Neuron (in vitro differentiated cells): ENCODE results near the gene KCNH2.

Source experiments
- H2AFZ ChIP-seq: one replicate; pipeline ENCODE4 v1.6.1; 2013; ENCODE audit warnings: low read depth, mild to moderate bottlenecking, inconsistent platforms, low read length, moderate library complexity
- H3K27me3 ChIP-seq: one replicate; pipeline ENCODE4 v1.6.1; 2013; ENCODE audit warnings: low read length; ENCODE audit not compliant: insufficient read depth
- H3K36me3 ChIP-seq: one replicate; pipeline ENCODE4 v1.6.1; 2013; ENCODE audit warnings: low read length; ENCODE audit not compliant: insufficient read depth
- H3K4me1 ChIP-seq: one replicate; pipeline ENCODE4 v1.6.1; 2013; ENCODE audit warnings: low read length; ENCODE audit not compliant: insufficient read depth
- H3K4me3 ChIP-seq: 2 replicates; pipeline ENCODE4 v1.5.1; 2013; ENCODE audit warnings: mild to moderate bottlenecking, low read length, moderate library complexity
- H3K9me3 ChIP-seq: one replicate; pipeline ENCODE4 v1.6.1; 2013; ENCODE audit warnings: low read length

Gene KCNH2

GRCh38 chr7:150972023-150972468 lies 6.1 kb downstream of the KCNH2 start:
- Histone ChIP-seq H2AFZ (no peak overlapping the region), H3K4me1 (peaks cover 43% of the 10 kb centered on the region), H3K9me3 (no peaks in the 10 kb centered on the region), H3K4me3 (no peak overlapping the region), H3K27me3 (no peaks in the 10 kb centered on the region), H3K36me3 (no peaks in the 10 kb centered on the region)

DNA sequence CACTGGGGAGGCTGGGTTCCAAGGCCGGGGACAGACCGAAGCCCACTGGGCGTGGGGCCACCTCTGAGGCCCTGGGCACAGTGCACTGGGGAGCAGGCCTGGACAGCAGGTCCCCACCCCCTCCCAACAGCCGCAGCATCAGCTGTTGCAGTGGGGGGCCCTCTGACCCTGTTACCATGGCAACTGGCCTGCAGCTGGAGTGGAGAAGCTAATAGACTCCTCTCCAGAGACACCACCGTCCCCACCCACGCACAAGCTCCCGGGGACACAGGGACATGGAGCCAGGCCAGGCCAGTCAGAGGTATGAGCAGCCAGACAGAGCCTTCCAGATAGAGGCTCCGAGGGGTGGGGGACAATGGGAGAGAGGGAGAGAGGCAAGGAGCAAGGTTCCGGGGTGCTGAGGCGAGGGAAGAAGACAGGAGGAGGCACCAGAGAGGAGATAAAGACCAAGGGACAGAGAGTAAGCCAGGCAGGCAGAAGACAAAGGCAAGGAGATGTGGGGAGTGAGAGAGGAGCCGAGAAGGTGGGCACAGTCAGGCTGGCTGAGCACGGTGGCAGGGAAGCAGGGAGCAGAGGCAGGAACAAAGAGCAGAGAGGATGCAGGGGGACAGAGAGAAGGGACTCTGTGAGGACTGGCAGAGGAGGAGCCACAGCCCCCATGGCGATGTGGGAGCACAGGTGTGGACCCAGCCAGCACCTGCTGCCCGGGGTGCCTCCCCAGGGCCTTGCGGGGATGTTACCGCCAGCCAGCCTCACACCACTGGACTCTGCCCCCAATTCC lies 6.7 kb downstream of the KCNH2 start:
- H3K4me1 ChIP-seq = peaks cover 37% of the 10 kb centered on the region
- no peaks in the 10 kb centered on the region for H3K36me3 ChIP-seq
- H3K27me3 ChIP-seq = no peaks in the 10 kb centered on the region
- H2AFZ ChIP-seq = no peak overlapping the region
- no peak overlapping the region for H3K4me3 ChIP-seq
- no peaks in the 10 kb centered on the region for H3K9me3 ChIP-seq

DNA sequence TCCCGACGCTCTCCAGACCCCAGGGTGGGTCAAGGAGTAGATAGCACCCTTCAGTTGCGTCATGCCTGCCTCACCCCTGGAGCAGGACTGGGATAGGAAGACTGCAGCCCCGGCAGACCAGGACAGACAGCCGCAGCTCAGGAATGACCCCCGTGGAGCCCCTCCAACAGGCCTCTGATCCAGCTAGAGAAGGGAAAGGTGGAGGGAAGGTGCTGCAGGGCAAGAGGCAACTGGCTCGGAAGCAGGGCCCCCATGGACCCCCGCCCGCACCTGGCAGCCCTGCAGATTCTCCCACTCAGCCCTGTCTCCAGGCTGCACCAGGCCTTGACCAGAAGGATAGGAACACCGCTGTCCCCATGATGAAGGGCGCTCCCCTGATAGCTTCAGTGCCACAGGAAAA lies 7.7 kb downstream of the KCNH2 start:
- H3K4me3 ChIP-seq = no peak overlapping the region
- no peaks in the 10 kb centered on the region for H3K27me3 ChIP-seq
- H3K36me3 ChIP-seq = no peaks in the 10 kb centered on the region
- no peak overlapping the region for H2AFZ ChIP-seq
- H3K9me3 ChIP-seq = no peaks in the 10 kb centered on the region
- peaks cover 27% of the 10 kb centered on the region for H3K4me1 ChIP-seq

GRCh38 chr7:150969475-150969874 lies 8.6 kb downstream of the KCNH2 start:
- H3K4me3 ChIP-seq = no peak overlapping the region
- no peaks in the 10 kb centered on the region for H3K27me3 ChIP-seq

DNA sequence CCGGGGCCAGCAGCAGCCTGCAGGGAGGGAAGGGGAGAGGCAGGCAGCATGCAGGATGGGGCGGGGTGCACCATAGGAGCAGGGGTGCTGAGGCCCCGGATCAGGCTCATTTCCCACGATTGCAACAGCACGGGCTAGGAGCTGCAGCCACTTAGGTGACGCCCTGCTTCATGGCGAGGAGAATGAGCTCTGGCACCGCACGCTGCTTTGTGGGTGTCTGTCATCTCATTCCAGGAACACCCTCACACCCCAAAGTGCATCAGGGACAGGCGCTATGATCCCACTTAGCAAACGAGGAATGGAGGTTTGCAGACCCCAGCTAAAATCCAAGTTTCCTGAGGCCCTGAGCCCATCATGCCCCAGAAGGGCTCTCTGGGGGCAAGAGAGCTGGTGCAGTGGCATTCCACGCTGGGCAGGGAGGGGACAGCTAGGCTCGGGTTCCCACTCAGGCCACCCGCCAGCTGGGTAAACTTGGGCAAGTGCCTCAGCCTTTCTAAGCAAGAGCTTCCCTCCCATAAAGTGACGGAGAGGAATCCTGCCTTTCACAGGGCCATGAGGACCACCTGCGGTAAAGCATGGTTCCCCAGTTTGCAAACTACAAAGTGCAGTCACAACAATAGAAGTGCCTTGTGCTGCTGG lies 9.3 kb downstream of the KCNH2 start:
- H3K36me3 ChIP-seq = no peaks in the 10 kb centered on the region
- H2AFZ ChIP-seq = no peak overlapping the region
- H3K4me3 ChIP-seq = no peak overlapping the region
- peaks cover 35% of the 10 kb centered on the region for H3K4me1 ChIP-seq
- no peaks in the 10 kb centered on the region for H3K9me3 ChIP-seq
- no peaks in the 10 kb centered on the region for H3K27me3 ChIP-seq

More at GRCh38 chr7:150969475-150969874, 8.6 kb downstream of the KCNH2 start:
- Histone ChIP-seq H3K36me3 (no peaks in the 10 kb centered on the region), H3K4me1 (peaks cover 31% of the 10 kb centered on the region), H3K9me3 (no peaks in the 10 kb centered on the region), H2AFZ (no peak overlapping the region)

- no peaks in the 10 kb centered on the region for H3K27me3 ChIP-seq
- no peaks in the 10 kb centered on the region for H3K36me3 ChIP-seq
- H3K9me3 ChIP-seq = no peaks in the 10 kb centered on the region
- H3K4me3 ChIP-seq = no peak overlapping the region
- H2AFZ ChIP-seq = no peak overlapping the region
- H3K4me1 ChIP-seq = peaks cover 36% of the 10 kb centered on the region
Observed at GRCh38 chr7:150968056-150968733, 9.9 kb downstream of the KCNH2 start.

DNA sequence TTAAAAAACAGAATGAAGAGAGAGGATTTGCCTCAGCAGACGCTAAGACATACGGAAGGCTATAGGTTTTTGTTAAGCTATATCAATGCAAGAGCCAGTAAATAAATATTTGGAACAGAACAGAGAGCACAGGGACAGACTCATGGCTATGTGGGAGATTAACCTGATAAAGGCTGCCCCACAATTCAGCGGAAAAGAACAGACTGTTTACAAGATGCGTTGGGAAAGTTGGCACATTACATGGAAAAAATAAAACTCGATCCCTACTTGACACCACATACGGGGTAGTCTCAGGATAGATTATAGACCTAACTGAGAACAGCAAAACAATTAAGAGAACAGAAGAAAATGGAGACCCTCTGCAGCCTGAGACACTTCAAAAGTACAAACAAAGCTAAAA lies 10.8 kb downstream of the KCNH2 start:
- H3K27me3 ChIP-seq = no peaks in the 10 kb centered on the region
- peaks cover 40% of the 10 kb centered on the region for H3K4me1 ChIP-seq
- no peak overlapping the region for H3K4me3 ChIP-seq
- H3K9me3 ChIP-seq = no peaks in the 10 kb centered on the region
- H2AFZ ChIP-seq = no peak overlapping the region
- no peaks in the 10 kb centered on the region for H3K36me3 ChIP-seq

DNA sequence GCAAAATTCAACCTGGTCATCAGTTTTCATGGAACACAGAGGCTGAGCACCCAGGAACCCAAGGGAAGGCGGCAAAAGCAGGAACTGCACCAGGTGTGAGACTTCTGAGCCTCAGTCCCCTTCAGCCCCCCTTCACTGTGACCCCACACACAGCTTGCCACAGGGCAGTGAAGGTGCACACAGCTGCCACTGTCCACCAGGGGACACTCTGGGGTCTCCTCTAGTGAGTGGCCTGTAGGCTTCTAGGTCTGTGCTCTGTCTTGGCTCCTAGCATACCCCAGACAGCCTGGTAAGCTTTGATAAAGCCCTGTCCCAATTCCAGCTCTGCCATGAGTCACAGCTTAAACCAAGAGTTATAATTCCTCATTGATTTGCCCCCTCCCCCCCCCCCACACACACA lies 12.1 kb downstream of the KCNH2 start:
- Histone ChIP-seq H2AFZ (no peak overlapping the region), H3K9me3 (no peaks in the 10 kb centered on the region), H3K27me3 (no peaks in the 10 kb centered on the region), H3K4me1 (peaks cover 35% of the 10 kb centered on the region), H3K36me3 (no peaks in the 10 kb centered on the region), H3K4me3 (no peak overlapping the region)

GRCh38 chr7:150965273-150965830 lies 12.8 kb downstream of the KCNH2 start:
- H3K27me3 ChIP-seq = no peaks in the 10 kb centered on the region
- H3K4me1 ChIP-seq = peaks cover 29% of the 10 kb centered on the region
- no peaks in the 10 kb centered on the region for H3K36me3 ChIP-seq
- no peak overlapping the region for H3K4me3 ChIP-seq
- no peak overlapping the region for H2AFZ ChIP-seq
- H3K9me3 ChIP-seq = no peaks in the 10 kb centered on the region

DNA sequence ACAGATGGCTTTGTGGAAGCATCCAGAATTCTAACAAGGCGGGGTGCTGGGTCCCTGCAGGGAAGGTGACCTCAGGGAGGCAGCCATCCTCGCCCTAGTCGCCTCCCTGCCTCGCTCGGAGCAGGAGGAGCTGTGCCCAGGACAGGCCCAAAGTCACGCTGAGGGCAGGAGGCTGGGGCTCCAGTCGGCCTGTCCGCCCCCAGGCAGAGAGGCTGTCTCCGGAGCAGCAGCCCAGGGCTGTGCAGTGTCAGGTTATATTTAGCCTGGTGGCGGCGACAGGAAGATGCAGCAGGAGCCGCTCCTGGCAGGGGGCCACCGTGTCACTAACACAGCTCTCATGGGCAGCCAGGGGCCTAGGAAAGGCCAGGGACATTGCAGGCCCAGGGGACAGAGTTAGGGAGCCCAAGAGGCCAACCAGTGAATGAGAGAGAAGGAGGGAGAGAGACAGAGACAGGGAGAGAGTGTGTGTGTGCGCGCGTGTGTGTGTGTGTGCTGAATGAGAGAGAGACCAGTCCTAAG lies 13.5 kb downstream of the KCNH2 start:
- no peaks in the 10 kb centered on the region for H3K9me3 ChIP-seq
- H3K36me3 ChIP-seq = no peaks in the 10 kb centered on the region
- H3K4me3 ChIP-seq = no peak overlapping the region
- no peak overlapping the region for H2AFZ ChIP-seq
- no peaks in the 10 kb centered on the region for H3K27me3 ChIP-seq
- H3K4me1 ChIP-seq = peaks cover 28% of the 10 kb centered on the region

GRCh38 chr7:150963707-150964559 lies 14.2 kb downstream of the KCNH2 start:
- no peak overlapping the region for H3K4me3 ChIP-seq
- H3K9me3 ChIP-seq = no peaks in the 10 kb centered on the region
- no peaks in the 10 kb centered on the region for H3K27me3 ChIP-seq
- H2AFZ ChIP-seq = no peak overlapping the region
- peaks cover 28% of the 10 kb centered on the region for H3K4me1 ChIP-seq
- H3K36me3 ChIP-seq = no peaks in the 10 kb centered on the region
